Body of pancreas (tissue), 4 donors: ENCODE data around the gene TMEM63C. TPM values are rescaled to one million over a fixed set of nuclear protein-coding genes. Genes with fewer than 3 reads are reported as not detected.

Source experiments
- ATAC-seq: fragments of 150-250 bp; one replicate; pipeline ENCODE4 v1.9.1; 2016
- DNase-seq, 4 donors: peaks; one replicate each; pipeline ENCODE4 v3.0.0-alpha.2; 2019
- H3K27ac ChIP-seq, 4 donors: fragments of 200-600 bp; sonication (generic); 1 replicate in 3 of 4; 2 replicates in 1 of 4; pipeline versions ENCODE4 v1.5.1 to v1.6.1; 2016 to 2019; ENCODE audit warnings: mild to moderate bottlenecking in 1 of 4, mixed read lengths in 1 of 4, moderate library complexity in 1 of 4
- H3K27me3 ChIP-seq, 2 donors: fragments of 200-600 bp; sonication (generic); one replicate each; pipeline ENCODE4 v1.6.0; 2016; ENCODE audit warnings: mild to moderate bottlenecking in 1 of 2
- H3K36me3 ChIP-seq, 2 donors: fragments of 200-600 bp; sonication (generic); replicated peaks in 1 of 2; 2 replicates each; pipeline ENCODE4 v1.5.1; 2016; ENCODE audit warnings: low read depth in 2 of 2; ENCODE audit not compliant: insufficient read depth in 1 of 2
- H3K4me1 ChIP-seq: fragments of 200-600 bp; sonication (generic); one replicate; pipeline ENCODE4 v1.6.0; 2016
- H3K4me3 ChIP-seq, 2 donors: fragments of 200-600 bp; sonication (generic); 1 replicate in 1 of 2; 2 replicates in 1 of 2; pipeline ENCODE4 v1.5.1; 2016 to 2019
- H3K9me3 ChIP-seq, 3 donors: fragments of 200-600 bp; sonication (generic); 1 replicate in 2 of 3; 2 replicates in 1 of 3; pipeline ENCODE4 v1.5.1; 2016
- CTCF ChIP-seq, 7 experiments: fragments of 450-650 bp in 4 of 7; fragments of 200-600 bp in 3 of 7; sonication (generic) in 3 of 7; IDR thresholded peaks; one replicate each; pipeline ENCODE4 v1.5.1; 2016 to 2019; ENCODE audit warnings: antibody characterized with exemption in 7 of 7
- POLR2A ChIP-seq, 3 donors: fragments of 450-650 bp; IDR thresholded peaks; one replicate each; pipeline ENCODE4 v1.6.1; 2016; ENCODE audit warnings: antibody characterized with exemption in 3 of 3, mild to moderate bottlenecking in 2 of 3
- WGBS, 2 donors: methylation state at CpG; one replicate each; pipeline ENCODE4 v1.1.5; 2017; 5-methylcytosine and 5-hydroxymethylcytosine counted together
- intact Hi-C: fragments of 100-400 bp; cut with DNase I; formaldehyde crosslinking; loops from one replicate; pipeline ENCODE4 v1.15.1; 2023
- microRNA counts, 2 donors: library from miRNA; unstranded; fragments of <30 nt; microRNA quantifications; one replicate each; lab custom pipeline; 2017
- microRNA-seq, 2 donors: library from miRNA; unstranded; fragments of <30 nt; microRNA quantifications; one replicate each; pipeline ENCODE4, GENCODE V29; 2016; ENCODE audit warnings: borderline number of aligned reads in 2 of 2, borderline replicate concordance in 2 of 2
- small RNA-seq: library from RNA; depleted of rRNA; stranded (forward); fragments of <200 nt; gene quantifications from one replicate; pipeline ENCODE3, GENCODE V24; 2016
- total RNA-seq, 2 donors: library from RNA; depleted of rRNA; stranded (reverse); fragments of >200 nt; gene quantifications; one replicate each; pipeline ENCODE4 v1.1.0, GENCODE V29; 2016

The TMEM63C gene
- total RNA-seq, 2 donors from 2014 or later, result 0.33 to 3.6 TPM

- ATAC-seq (no peak), DNase-seq (no peak)
- no peak for TF ChIP-seq CTCF (IDR thresholded peaks at IDR 0.05)
- no peak for TF ChIP-seq POLR2A (IDR thresholded peaks at IDR 0.05)
- Histone ChIP-seq H3K27me3 (no peaks in the 10 kb centered on the region), H3K4me3 (no peak overlapping the region), H3K4me1 (peaks cover 9% of the 10 kb centered on the region), H3K36me3 (no peaks in the 10 kb centered on the region), H3K9me3 (no peaks in the 10 kb centered on the region), H3K27ac (no peak overlapping the region)
- intact Hi-C loops, result no loop called here
- 86 to 91% methylated on average over 4 of the region's 4 CpGs for WGBS, 2 donors
These were observed 124.1 kb downstream of the TMEM63C start for GRCh38 chr14:77305696-77306095.

- intact Hi-C loops, result no loop called here
- ATAC-seq (no peak), DNase-seq (no peak)
- 73 to 86% methylated on average over 3 of the region's 3 CpGs for WGBS, 2 donors
- H3K36me3 ChIP-seq, result no peaks in the 10 kb centered on the region
- H3K4me1 ChIP-seq, result peaks cover 9% of the 10 kb centered on the region
- no peaks in the 10 kb centered on the region for H3K9me3 ChIP-seq
- no peak overlapping the region for H3K4me3 ChIP-seq
- no peaks in the 10 kb centered on the region for H3K27me3 ChIP-seq
- TF ChIP-seq POLR2A (IDR thresholded peaks at IDR 0.05), result no peak
- no peak for TF ChIP-seq CTCF (IDR thresholded peaks at IDR 0.05)
- H3K27ac ChIP-seq, result no peak overlapping the region
These were observed 124.8 kb downstream of the TMEM63C start for GRCh38 chr14:77306416-77306815.

GRCh38 chr14:77306851-77307496 lies 125.4 kb downstream of the TMEM63C start:
- DNase-seq (no peak), ATAC-seq (no peak)
- Histone ChIP-seq H3K4me1 (peaks cover 9% of the 10 kb centered on the region), H3K36me3 (no peaks in the 10 kb centered on the region), H3K27me3 (no peaks in the 10 kb centered on the region), H3K4me3 (no peak overlapping the region), H3K27ac (no peak overlapping the region), H3K9me3 (no peaks in the 10 kb centered on the region)
- intact Hi-C loops, result no loop called here
- no peak for TF ChIP-seq CTCF (IDR thresholded peaks at IDR 0.05)
- no peak for TF ChIP-seq POLR2A (IDR thresholded peaks at IDR 0.05)
- WGBS, 2 donors, result 63 to 75% methylated on average over 3 of the region's 3 CpGs

MicroRNAs encoded within 50 kb of the gene (microRNA counts, 767-probe panel; counts per million panel counts)
- 6,980 to 9,700 counts per million in 2 donors for microRNA hsa-miR-1260a (lab: Ali Mortazavi, UCI)

Small RNAs within 50 kb of the gene (microRNA-seq; reads per million reads assigned to microRNA genes)
- gene MIR1260A, result 0.93 to 1.3 reads per million in 2 donors

Small RNAs within 50 kb of the gene (small RNA-seq; reads per million reads assigned to genes)
- gene MIR1260A (not detected), gene RF00421 (not detected)

Other genes starting within 250 kb of the TMEM63C start
- gene IRF2BPL, start 153.1 kb upstream of the TMEM63C start, total RNA-seq, result 10 to 100 TPM; 26.7 to 52.1 TPM
- 10 to 100 TPM; 13.7 to 17.1 TPM for gene CIPC, start 83.5 kb upstream of the TMEM63C start, total RNA-seq
- gene ZDHHC22, start 40.0 kb upstream of the TMEM63C start, total RNA-seq, result not detected
- gene NGB, start 89.4 kb downstream of the TMEM63C start, total RNA-seq, result under 1 TPM in 1 of 2 donors, not detected in 1; 0.33 TPM
- gene POMT2, start 139.1 kb downstream of the TMEM63C start, total RNA-seq, result 10 to 100 TPM; 22.6 to 45.2 TPM
- 10 to 100 TPM; 14.3 to 16.2 TPM for gene GSTZ1, start 139.2 kb downstream of the TMEM63C start, total RNA-seq
- gene TMED8, start 195.3 kb downstream of the TMEM63C start, total RNA-seq, result 1 to 10 TPM; 6.9 to 7.5 TPM
- gene SAMD15, start 195.6 kb downstream of the TMEM63C start, total RNA-seq, result under 1 TPM in 1 of 2 donors, not detected in 1; 0.52 TPM
- 1 to 10 TPM in 1 of 2 donors, under 1 TPM in 1; 0.52 to 5.3 TPM for gene NOXRED1, start 241.7 kb downstream of the TMEM63C start, total RNA-seq